ENCODE data around the gene CYRIA.

DNA sequence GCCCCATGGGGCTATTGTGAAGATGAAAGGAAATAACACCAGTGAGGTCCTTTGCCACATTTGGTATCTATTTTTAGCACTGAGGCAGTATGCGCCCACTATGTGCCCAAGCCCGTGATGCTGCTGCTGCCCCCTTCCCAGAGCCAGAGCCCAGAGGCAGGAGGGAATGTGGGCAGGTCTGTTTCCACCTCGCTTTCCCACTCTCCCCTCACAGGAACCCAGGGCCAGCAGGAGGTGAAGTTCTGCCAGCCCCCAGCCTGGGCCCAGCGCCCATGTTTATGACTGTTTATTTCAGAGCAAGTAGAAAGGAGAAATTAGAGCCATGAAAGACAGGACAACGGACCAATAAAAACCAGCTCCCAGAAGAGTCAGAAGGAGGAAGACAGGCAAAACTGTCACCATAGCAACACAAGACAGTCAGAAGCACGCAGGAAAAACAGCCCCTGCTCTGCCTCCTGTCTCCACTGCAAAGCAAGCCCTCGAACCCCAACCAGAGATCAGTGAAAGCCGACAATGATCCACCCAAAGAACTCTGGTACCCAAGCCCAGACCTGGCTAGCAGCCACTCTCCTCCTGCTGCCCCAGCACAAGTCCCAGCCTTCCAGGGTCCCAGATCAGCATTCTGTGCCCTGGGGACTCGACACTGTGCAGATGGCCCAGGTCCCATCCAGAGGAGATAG lies 1.4 kb downstream of the CYRIA start:
- no peak for TF ChIP-seq CTCF (IDR thresholded peaks at IDR 0.05; ENCODE audit: low read depth, low read length, missing input control)
- TF ChIP-seq TAF1 (conservative IDR thresholded peaks at IDR 0.05): no peak
- no peak for TF ChIP-seq RAD21 (IDR thresholded peaks at IDR 0.05)
- no peak for TF ChIP-seq FOXA1 (IDR thresholded peaks at IDR 0.05)
- TF ChIP-seq, protein P1, sequence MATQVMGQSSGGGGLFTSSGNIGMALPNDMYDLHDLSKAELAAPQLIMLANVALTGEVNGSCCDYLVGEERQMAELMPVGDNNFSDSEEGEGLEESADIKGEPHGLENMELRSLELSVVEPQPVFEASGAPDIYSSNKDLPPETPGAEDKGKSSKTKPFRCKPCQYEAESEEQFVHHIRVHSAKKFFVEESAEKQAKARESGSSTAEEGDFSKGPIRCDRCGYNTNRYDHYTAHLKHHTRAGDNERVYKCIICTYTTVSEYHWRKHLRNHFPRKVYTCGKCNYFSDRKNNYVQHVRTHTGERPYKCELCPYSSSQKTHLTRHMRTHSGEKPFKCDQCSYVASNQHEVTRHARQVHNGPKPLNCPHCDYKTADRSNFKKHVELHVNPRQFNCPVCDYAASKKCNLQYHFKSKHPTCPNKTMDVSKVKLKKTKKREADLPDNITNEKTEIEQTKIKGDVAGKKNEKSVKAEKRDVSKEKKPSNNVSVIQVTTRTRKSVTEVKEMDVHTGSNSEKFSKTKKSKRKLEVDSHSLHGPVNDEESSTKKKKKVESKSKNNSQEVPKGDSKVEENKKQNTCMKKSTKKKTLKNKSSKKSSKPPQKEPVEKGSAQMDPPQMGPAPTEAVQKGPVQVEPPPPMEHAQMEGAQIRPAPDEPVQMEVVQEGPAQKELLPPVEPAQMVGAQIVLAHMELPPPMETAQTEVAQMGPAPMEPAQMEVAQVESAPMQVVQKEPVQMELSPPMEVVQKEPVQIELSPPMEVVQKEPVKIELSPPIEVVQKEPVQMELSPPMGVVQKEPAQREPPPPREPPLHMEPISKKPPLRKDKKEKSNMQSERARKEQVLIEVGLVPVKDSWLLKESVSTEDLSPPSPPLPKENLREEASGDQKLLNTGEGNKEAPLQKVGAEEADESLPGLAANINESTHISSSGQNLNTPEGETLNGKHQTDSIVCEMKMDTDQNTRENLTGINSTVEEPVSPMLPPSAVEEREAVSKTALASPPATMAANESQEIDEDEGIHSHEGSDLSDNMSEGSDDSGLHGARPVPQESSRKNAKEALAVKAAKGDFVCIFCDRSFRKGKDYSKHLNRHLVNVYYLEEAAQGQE (IDR thresholded peaks at IDR 0.05): no peak
- peak; percentile 10 for TF ChIP-seq SP1 (IDR thresholded peaks at IDR 0.05)
- no peak for TF ChIP-seq EGR1 (IDR thresholded peaks at IDR 0.05; ENCODE audit: low read depth in 2 of 2)
- no peak for TF ChIP-seq YY1 (IDR thresholded peaks at IDR 0.05)
- TF ChIP-seq ATF3 (IDR thresholded peaks at IDR 0.05): no peak
- TF ChIP-seq JUND (IDR thresholded peaks at IDR 0.05): no peak
- TF ChIP-seq, protein P2, sequence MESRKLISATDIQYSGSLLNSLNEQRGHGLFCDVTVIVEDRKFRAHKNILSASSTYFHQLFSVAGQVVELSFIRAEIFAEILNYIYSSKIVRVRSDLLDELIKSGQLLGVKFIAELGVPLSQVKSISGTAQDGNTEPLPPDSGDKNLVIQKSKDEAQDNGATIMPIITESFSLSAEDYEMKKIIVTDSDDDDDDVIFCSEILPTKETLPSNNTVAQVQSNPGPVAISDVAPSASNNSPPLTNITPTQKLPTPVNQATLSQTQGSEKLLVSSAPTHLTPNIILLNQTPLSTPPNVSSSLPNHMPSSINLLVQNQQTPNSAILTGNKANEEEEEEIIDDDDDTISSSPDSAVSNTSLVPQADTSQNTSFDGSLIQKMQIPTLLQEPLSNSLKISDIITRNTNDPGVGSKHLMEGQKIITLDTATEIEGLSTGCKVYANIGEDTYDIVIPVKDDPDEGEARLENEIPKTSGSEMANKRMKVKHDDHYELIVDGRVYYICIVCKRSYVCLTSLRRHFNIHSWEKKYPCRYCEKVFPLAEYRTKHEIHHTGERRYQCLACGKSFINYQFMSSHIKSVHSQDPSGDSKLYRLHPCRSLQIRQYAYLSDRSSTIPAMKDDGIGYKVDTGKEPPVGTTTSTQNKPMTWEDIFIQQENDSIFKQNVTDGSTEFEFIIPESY (IDR thresholded peaks at IDR 0.05): no peak
- TF ChIP-seq MAX (IDR thresholded peaks at IDR 0.05): no peak
- TF ChIP-seq GABPA (IDR thresholded peaks at IDR 0.05 in 1 of 2, conservative IDR thresholded peaks at IDR 0.05 in 1 of 2): no peak
- TF ChIP-seq HNF4A (conservative IDR thresholded peaks at IDR 0.05): no peak

Data from liver (tissue), 3 donors.